ENCODE results near the gene DDX39A.
A peak's percentile ranks its signal among the peaks of the same experiment; 100 is the strongest.
"Not testable (repeated sequence)": the region's sequence is repeated elsewhere in the genome, so short reads cannot be mapped to it uniquely, and the experiment has no call there.

DDX39A gene

DNA sequence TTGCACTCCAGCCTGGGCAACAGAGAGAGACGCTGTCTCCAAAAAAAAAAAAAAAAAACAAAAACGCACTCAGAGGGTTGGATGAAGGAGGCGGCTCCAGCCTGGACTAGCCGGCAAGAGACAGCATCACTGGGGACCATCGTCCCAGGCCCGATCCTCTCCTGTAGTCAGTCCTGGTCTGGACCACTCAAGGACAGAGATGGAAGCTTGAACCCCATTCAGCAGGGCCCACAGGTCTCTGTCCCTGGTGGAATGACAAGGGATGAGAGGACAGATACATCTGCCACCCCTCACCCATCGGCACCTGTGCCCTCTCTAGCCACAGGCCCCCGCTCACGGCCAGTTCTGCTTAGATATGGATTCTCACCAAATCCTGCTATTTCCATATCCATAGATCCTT is 23.9 kb downstream of the DDX39A start:
- no peak for FAIRE-seq
- DNase-seq (ENCODE audit: extremely low spot score, insufficient read length, low read depth), result no peak

GRCh38 chr19:14394167-14394566 is 25.0 kb downstream of the DDX39A start:
- DNase-seq (ENCODE audit: extremely low spot score, insufficient read length, low read depth) (no peak), FAIRE-seq (no peak)

DNA sequence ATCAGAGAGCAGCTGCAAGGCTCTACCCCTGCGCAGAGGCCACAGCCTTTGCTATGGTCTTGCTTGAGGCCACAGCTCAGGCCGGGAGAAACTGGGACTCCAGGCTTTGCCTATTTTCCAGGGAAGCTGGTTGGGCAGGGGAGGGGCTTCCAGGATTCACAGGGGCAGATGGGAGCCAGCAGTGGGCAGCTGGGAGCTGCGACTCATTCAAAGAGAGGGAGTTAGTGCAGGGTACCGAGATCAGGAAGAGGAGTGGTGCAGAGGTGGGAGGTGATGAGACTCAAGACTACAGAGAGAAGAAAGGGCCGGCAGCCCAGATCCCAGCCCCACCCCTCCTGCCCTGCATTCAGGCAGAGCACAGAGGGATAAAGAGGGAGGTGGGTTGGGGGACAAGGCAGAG is 25.8 kb downstream of the DDX39A start:
- FAIRE-seq (no peak), DNase-seq (ENCODE audit: extremely low spot score, insufficient read length, low read depth) (no peak)

DNA sequence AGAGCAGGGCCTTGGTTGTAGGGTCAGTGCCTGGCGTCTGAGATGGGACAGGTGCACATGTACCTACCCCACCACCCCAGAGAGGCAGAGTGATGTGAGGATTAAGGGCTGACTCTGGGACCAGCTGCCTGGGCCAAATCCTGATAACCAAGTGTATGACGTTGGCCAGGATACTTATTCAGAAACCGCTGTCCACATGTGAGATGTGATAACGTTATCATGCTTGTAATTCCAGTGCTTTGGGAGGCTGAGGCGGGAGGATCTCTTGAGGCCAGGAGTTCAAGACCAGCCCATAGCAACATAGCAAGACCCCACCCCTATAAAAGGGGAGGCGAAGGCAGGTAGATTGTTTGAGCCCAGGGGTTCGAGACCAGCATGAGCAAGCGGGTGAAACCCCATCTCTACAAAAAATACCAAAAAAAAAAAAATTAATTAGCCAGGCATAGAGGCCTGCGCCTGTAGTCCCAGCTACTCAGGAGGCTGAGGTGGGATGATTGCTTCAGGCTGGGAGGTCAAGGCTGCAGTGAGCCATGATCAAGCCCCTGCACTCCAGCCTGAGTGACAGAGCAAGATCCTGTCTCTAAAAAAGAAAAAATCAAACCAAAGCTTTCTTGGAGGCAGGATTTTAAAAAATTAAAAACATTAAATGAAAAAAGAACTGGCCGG is 27.9 kb downstream of the DDX39A start:
- no peak for FAIRE-seq

DNA sequence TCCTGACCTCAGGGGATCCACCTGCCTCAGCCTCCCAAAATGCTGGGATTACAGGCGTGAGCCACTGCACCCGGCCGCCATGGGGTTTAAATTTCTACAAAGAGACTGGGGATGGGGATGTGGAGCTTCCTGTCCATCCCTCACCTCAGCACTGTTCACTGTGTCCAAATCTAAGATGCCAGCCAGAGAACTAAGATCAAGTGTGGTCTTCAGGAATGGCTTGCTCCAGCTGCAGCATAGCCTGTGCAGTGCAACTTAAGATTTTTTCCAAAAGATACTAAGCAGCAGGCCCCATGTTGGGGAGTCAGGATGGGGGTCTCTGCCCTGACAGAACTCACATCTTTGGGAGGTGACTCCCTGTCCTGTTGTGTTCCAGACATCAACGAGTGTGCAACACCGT is 28.6 kb downstream of the DDX39A start:
- DNase-seq (ENCODE audit: extremely low spot score, insufficient read length, low read depth) (no peak), FAIRE-seq (no peak)

More for the DNA sequence above, 27.9 kb downstream of the DDX39A start:
- DNase-seq (ENCODE audit: extremely low spot score, insufficient read length, low read depth), result no peak

GRCh38 chr19:14385492-14385891 is 33.6 kb downstream of the DDX39A start:
- no peak for DNase-seq (ENCODE audit: extremely low spot score, insufficient read length, low read depth)
- peak; percentile 39 for FAIRE-seq

DNA sequence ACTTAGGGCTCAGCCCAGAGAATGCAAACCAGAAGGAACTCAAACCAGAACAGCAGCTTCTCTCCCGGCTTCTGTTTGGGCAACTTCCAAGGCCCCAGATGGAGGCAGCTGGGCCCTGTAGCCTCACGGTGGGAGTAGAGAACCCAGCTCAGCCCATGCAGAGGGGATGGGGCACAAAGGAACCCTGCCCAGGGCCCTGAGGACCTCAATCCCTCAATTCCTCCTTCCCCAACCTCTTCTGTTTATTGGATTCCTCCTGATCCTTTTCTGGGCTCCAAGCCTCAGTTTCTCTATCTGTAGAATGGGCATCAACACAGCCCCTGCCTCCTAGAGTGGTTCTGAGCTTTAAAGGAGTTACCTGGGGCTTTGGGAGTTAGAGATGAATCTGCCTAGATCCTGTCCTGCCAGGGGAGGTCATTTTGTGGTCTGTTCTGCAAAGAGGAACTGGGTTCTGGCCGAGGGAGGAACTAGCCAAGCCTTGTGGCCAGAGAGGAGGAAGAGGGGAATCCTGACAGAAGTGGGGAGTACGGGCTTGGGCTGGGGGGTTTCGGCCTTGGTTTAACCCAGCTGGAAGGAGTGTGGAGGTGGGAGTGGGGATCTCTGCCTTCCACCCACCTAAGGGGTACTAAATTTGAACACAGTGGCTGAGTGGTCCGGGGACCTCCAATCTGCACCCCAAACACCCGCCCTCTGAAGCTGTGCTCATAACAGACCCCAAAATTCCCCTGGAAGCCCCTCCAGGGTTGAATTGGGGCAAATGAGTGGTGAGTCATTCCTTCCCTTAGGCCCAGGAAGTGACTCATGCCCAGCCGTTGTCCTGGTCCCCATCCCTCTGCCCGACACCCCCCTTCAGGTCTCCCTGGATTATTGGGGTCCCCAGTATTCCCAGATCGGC is 35.2 kb downstream of the DDX39A start:
- no peak for DNase-seq (ENCODE audit: extremely low spot score, insufficient read length, low read depth)

GRCh38 chr19:14381689-14382474 is 37.3 kb downstream of the DDX39A start:
- DNase-seq (ENCODE audit: extremely low spot score, insufficient read length, low read depth), result no peak
- peak; percentile 78 for FAIRE-seq

More for the DNA sequence above, 35.2 kb downstream of the DDX39A start:
- FAIRE-seq, result peak; percentile 86

DNA sequence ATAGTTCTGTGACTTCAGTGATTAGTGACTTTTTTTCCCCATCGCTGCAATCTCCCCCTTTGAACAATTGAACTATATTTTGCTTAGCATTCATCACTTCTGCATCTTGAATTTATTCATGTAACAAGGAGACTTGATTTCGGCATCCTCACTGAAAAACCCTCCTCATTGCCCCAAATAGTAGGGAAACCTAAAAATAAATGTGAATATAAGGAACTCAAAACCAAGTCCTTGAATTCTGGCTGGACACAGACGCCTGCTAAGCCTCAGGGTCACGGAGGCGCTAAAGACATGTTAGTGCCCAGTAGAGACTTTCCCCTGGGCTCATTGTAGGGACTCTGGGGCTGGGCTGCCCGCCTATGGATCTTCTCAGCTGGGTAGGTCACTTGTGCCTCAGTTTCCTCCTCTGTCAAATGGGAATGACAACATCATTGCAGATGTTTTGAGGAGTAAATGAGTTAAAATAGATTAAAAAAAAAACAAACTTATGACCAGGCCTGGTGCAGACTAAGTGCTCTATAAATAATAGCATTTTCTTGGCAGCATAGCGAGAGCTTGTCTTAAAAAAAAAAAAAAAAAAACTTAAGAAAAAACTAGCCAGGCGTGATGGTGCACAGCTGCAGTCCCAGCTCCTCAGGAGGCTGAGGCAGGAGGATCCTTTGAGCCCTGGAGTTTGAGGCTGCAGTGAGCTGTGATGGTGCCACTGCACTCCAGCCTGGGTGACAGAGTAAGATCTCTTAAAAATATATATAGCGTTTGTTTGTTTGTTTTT is 39.7 kb downstream of the DDX39A start:
- DNase-seq (ENCODE audit: extremely low spot score, insufficient read length, low read depth) (no peak), FAIRE-seq (no peak)

GRCh38 chr19:14378890-14379289 is 40.3 kb downstream of the DDX39A start:
- DNase-seq (ENCODE audit: extremely low spot score, insufficient read length, low read depth), result no peak
- no peak for FAIRE-seq

DNA sequence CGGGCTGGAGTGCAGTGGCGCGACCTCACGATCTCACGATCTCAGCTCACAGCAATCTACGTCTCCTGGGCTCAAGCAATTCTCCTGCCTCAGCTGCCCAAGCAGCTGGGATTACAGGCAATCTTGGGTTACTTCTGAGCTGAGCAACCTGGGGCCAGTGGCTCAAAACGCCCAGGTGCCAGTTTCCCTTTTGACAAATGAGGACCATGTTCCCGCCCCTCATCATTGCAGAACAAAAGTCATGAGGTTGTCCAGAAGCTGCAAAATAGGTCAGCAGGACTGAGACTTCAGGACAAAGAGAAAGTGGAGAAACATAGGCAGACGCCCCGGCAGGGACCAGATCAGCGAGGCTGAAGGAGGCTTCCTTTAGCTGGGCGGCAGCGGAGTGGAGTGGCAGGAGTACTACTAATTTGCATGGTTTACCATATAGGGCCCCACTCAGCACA is 41.2 kb downstream of the DDX39A start:
- DNase-seq (ENCODE audit: extremely low spot score, insufficient read length, low read depth) (no peak), FAIRE-seq (peak; percentile 85)

- FAIRE-seq, result no peak
These were observed 43.4 kb downstream of the DDX39A start for GRCh38 chr19:14375582-14376291.

DNA sequence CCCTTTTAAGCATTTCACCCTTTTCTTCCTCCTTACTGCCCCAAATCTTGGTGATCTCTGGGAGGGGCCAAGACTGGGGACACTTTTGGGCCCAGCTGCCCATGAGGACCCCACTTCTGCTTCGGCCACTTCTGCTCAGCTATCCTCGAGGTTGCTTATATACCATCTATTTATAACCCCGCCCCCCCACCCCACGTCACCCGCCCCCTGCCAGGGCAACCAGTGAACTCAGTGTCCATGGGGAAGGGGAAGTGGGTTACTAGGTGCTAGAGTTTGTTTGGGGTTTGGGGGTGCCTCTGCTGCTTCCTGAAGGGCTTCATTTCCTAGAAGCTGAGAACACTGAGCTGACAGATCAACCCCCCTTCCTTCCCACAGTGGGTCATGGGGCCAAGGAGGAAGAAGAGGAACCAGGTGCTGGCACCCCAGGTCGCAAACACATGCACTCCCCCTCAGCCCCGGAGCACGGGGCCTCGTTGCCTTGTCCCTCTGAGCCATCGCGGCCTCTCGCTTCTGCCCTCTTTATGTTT is 44.0 kb downstream of the DDX39A start:
- DNase-seq (ENCODE audit: extremely low spot score, insufficient read length, low read depth) (no peak), FAIRE-seq (peak; percentile 79)

More at GRCh38 chr19:14375582-14376291, 43.4 kb downstream of the DDX39A start:
- no peak for DNase-seq (ENCODE audit: extremely low spot score, insufficient read length, low read depth)

GRCh38 chr19:14374313-14374712 is 44.8 kb downstream of the DDX39A start:
- not testable (repeated sequence) for FAIRE-seq; DNase-seq (ENCODE audit: extremely low spot score, insufficient read length, low read depth)

GRCh38 chr19:14372384-14373077 is 46.6 kb downstream of the DDX39A start:
- not testable (repeated sequence) for FAIRE-seq; DNase-seq (ENCODE audit: extremely low spot score, insufficient read length, low read depth)

GRCh38 chr19:14371301-14371821 is 47.8 kb downstream of the DDX39A start:
- DNase-seq (ENCODE audit: extremely low spot score, insufficient read length, low read depth) (no peak), FAIRE-seq (no peak)

DNA sequence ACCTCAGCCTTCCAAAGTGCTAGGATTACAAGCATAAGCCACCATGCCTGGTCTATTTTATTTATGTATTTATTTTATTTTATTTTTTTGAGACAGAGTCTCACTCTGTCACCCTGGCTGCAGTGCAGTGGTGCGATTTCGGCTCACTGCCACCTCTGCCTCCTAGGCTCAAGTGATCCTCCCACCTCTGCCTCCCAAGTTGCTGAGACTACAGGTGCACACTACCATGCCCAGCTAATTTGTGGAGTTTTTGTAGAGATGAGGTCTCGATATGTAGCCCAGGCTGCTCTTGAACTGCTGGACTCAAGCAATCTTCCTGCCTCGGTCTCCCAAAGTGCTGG is 48.2 kb downstream of the DDX39A start:
- no peak for FAIRE-seq
- DNase-seq (ENCODE audit: extremely low spot score, insufficient read length, low read depth), result no peak
